BJ (cell line): ENCODE results near the gene ARHGAP42. TPM values are rescaled to one million over a fixed set of nuclear protein-coding genes. Genes with fewer than 3 reads are reported as not detected.

Experiments
- CTCF ChIA-PET: fragments of 350-600 bp; formaldehyde crosslinking; extraction: SDS; loops from one replicate; lab custom pipeline; 2021; ENCODE audit warnings: antibody characterized with exemption, inconsistent platforms; lab: Yijun Ruan, JAX
- POLR2A ChIA-PET: fragments of 300-600 bp; sonication (Branson Sonifier 250); formaldehyde crosslinking; extraction: SDS; loops from one replicate; lab custom pipeline; 2021; ENCODE audit warnings: antibody characterized with exemption; lab: Charles Lee
- DNase-seq: peaks from one replicate; pipeline ENCODE4 v3.0.0-alpha.2; 2011; ENCODE audit warnings: low read depth
- H3K27me3 ChIP-seq: 2 replicates; pipeline ENCODE4 v1.6.0; 2011; ENCODE audit warnings: low read length; ENCODE audit not compliant: control insufficient read depth, insufficient read depth
- H3K36me3 ChIP-seq: 2 replicates; pipeline ENCODE4 v1.5.1; 2011; ENCODE audit warnings: low read length; ENCODE audit not compliant: control insufficient read depth, insufficient read depth
- H3K4me3 ChIP-seq: 2 replicates; pipeline ENCODE4 v1.5.1; 2011; ENCODE audit warnings: low read depth, mild to moderate bottlenecking, control low read depth, low read length
- polyA plus RNA-seq: library from polyadenylated mRNA; depleted of rRNA; stranded (reverse); fragments of >200 nt; gene quantifications from 2 replicates; pipeline ENCODE4 v1.2.3, GENCODE V29; 2011
- TF ChIP-seq, protein P1 (sequence below): IDR thresholded peaks from 2 replicates; pipeline ENCODE4 v1.5.1; 2011; ENCODE audit warnings: low read depth, mild to moderate bottlenecking, control low read depth, inconsistent platforms, low read length, moderate library complexity; ENCODE audit not compliant: insufficient read depth

The ARHGAP42 gene
- polyA plus RNA-seq, 1 experiment, result 0.76 TPM

DNA sequence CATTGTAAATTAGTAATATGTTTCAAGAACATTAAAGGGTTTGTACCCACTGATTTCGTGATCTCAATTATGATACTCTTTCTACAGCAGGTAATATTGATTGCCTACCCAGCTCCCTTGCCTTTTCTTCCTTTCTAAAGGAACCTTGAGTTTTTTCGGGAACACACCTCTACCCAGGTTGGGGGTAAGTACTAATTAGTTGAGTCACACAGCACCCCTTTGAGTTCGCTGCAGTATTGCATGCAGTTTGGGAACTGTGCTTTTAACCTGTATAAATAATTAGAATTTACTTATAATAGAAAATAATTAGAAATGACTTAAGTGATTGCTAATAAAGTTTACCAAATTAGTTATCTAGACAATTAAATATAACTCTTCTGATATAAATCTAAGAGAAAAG is 24.9 kb downstream of the ARHGAP42 start:
- POLR2A ChIA-PET, result no interaction called here
- CTCF ChIA-PET, result no interaction called here
- TF ChIP-seq, protein P1, sequence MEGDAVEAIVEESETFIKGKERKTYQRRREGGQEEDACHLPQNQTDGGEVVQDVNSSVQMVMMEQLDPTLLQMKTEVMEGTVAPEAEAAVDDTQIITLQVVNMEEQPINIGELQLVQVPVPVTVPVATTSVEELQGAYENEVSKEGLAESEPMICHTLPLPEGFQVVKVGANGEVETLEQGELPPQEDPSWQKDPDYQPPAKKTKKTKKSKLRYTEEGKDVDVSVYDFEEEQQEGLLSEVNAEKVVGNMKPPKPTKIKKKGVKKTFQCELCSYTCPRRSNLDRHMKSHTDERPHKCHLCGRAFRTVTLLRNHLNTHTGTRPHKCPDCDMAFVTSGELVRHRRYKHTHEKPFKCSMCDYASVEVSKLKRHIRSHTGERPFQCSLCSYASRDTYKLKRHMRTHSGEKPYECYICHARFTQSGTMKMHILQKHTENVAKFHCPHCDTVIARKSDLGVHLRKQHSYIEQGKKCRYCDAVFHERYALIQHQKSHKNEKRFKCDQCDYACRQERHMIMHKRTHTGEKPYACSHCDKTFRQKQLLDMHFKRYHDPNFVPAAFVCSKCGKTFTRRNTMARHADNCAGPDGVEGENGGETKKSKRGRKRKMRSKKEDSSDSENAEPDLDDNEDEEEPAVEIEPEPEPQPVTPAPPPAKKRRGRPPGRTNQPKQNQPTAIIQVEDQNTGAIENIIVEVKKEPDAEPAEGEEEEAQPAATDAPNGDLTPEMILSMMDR, result no peak

DNA sequence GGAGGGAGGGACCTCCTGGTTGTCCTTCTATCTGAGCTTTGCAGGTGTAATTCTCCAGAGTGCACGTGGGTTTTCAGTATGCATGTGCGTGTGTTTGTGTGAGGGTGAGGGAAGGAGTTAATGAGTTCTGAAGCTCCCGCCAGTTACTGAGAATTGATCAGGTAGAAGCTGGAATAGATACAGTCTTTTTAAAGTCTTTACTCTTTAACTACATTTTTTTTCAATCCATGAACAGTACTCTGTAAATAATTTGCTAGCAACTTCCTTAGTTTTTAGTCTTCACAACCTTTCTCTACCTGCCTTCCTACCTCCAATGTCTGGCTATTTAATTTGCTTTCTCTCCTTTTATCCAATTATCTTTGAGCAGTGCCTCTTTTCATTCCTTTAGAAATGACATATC is 25.5 kb downstream of the ARHGAP42 start:
- CTCF ChIA-PET, result no interaction called here
- POLR2A ChIA-PET, result no interaction called here
- TF ChIP-seq, protein P1, result no peak
- no peaks in the 10 kb centered on the region for H3K36me3 ChIP-seq
- H3K4me3 ChIP-seq, result no peak overlapping the region
- no peak for DNase-seq
- H3K27me3 ChIP-seq, result no peaks in the 10 kb centered on the region

More for the DNA sequence above, 24.9 kb downstream of the ARHGAP42 start:
- H3K4me3 ChIP-seq, result no peak overlapping the region
- H3K27me3 ChIP-seq, result no peaks in the 10 kb centered on the region
- H3K36me3 ChIP-seq, result no peaks in the 10 kb centered on the region
- no peak for DNase-seq

DNA sequence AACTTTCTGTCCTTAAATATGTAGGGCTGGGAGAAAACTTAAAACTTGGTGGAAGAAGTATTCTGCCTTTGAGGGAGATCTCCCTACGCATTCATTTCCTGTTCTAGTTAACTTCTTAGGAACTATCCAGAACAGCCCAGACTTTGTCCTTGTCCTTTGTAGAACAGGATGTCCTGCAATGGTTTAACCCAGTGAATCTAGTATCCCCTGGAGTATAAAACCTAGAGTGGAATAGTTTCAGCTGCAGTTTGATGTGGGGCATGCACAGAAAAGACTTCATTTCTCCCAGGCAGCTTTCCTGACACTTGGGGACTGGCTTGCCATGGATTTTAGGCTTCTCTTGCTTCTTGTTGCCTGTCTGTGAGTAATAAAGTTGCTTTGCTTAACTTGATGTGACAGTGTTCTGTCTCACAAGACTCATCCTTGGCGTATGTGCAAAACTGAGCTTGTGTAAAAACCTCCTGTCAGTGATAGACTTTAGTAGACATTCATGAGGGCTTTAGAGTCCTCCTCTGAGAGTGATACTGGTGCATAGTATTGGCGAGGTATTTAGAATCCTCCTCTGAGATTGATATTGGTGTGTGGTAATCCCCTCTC is 28.2 kb downstream of the ARHGAP42 start:
- Histone ChIP-seq H3K27me3 (no peaks in the 10 kb centered on the region), H3K4me3 (no peak overlapping the region), H3K36me3 (no peaks in the 10 kb centered on the region)
- ChIA-PET CTCF (interaction anchor here (1.8 kb wide), 1 partner anchor 28 kb away, joined by 6 read pairs; no protein-coding TSS in a partner anchor), POLR2A (interaction anchor here (0.6 kb wide), 1 partner anchor 36 kb away, joined by 4 read pairs; no protein-coding TSS in a partner anchor)
- TF ChIP-seq, protein P1, result no peak
- no peak for DNase-seq

DNA sequence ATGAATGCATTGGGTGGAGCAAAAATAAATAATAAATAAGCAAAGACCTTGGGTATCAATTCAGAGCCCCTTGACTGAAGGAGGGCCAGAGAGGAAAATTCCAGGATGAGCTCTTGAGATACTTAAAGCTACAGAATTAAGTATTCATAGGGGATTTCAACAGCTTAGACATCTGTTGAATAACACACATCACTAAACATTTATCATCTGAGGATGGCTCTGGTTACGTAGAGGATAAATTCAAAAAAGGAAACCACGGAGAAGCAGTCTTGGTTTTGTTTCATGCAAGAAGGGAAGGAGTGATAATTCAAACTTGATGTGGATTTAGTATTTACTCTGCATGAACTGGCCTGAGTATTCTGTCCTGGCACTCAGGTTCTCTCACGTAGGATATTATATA is 29.8 kb downstream of the ARHGAP42 start:
- ChIA-PET CTCF (no interaction called here), POLR2A (no interaction called here)
- no peaks in the 10 kb centered on the region for H3K27me3 ChIP-seq
- DNase-seq, result no peak
- TF ChIP-seq, protein P1, result no peak
- H3K36me3 ChIP-seq, result no peaks in the 10 kb centered on the region
- no peak overlapping the region for H3K4me3 ChIP-seq

DNA sequence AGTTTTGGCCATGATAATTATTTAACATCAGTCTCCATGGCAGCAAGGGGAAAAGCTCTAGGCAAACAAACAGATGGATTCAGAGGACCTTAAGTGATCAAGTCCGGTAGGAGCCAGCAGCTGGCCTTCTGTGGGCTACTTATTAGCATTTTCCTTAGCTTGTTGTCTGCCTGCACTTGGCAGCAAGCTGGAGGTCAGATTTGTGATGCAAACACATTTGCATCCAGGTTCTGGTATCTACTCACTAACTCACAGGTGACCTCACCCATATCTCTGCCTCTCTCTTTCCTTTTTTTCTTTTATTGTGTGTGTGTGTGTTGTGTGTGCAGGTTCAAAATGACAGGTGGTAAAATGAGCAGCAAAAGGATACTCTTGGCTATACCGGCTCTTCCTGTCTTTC is 32.3 kb downstream of the ARHGAP42 start:
- H3K27me3 ChIP-seq, result no peaks in the 10 kb centered on the region
- H3K36me3 ChIP-seq, result no peaks in the 10 kb centered on the region
- POLR2A ChIA-PET, result no interaction called here
- CTCF ChIA-PET, result interaction anchor here (1.2 kb wide), 1 partner anchor 37 kb away, joined by 3 read pairs; no protein-coding TSS in a partner anchor
- DNase-seq, result no peak
- no peak overlapping the region for H3K4me3 ChIP-seq
- TF ChIP-seq, protein P1, result no peak
